Endothelial cell of umbilical vein (primary cell): Measurements from ENCODE around the gene KRTAP22-1. TPM values are rescaled to one million over a fixed set of nuclear protein-coding genes. Genes with fewer than 3 reads are reported as not detected.

Experiments
- BruUV-seq: library from RNA; stranded (reverse); fragments of 400-500 nt; replicated peaks from 2 replicates; lab custom pipeline; 2021; lab: Mats Ljungman, UMichigan
- CTCF ChIA-PET: fragments of 300-600, 350-600 bp; sonication (Branson Sonifier 250); formaldehyde crosslinking; loops from one replicate; lab custom pipeline; 2021; ENCODE audit warnings: antibody characterized with exemption, inconsistent platforms; lab: Charles Lee
- POLR2A ChIA-PET: fragments of 300-600, 350-600 bp; sonication (Branson Sonifier 250); formaldehyde crosslinking; loops from one replicate; lab custom pipeline; 2021; ENCODE audit warnings: antibody characterized with exemption, inconsistent platforms; lab: Charles Lee
- DNase-seq: peaks from one replicate; pipeline ENCODE4 v3.0.0-alpha.2; 2011; ENCODE audit warnings: low read depth, low spot score
- FAIRE-seq: peaks from 2 replicates; lab custom pipeline; 2011; peaks lifted over from hg19 to GRCh38; lab: Jason Lieb, UNC
- H2AFZ ChIP-seq: 2 replicates; pipeline ENCODE4 v1.6.0; 2012; ENCODE audit warnings: low read depth, low read length, control low read depth, inconsistent platforms
- H3K27ac ChIP-seq: 2 replicates; pipeline ENCODE4 v1.5.1; 2011; ENCODE audit warnings: low read depth, mild to moderate bottlenecking, control low read depth, low read length, moderate library complexity; ENCODE audit not compliant: insufficient read depth
- H3K27me3 ChIP-seq, 2 experiments: 2 replicates each; pipeline versions ENCODE4 v1.6.0 to v1.6.1; 2011; ENCODE audit warnings: low read length in 2 of 2, mixed read lengths in 1 of 2; ENCODE audit not compliant: control insufficient read depth in 2 of 2, insufficient read depth in 2 of 2
- H3K36me3 ChIP-seq, 2 experiments: 2 replicates in 1 of 2; 3 replicates in 1 of 2; pipeline ENCODE4 v1.5.1; 2011; ENCODE audit warnings: low read length in 2 of 2, mild to moderate bottlenecking in 1 of 2, moderate library complexity in 1 of 2; ENCODE audit not compliant: control insufficient read depth in 2 of 2, insufficient read depth in 2 of 2; ENCODE audit errors: extremely low read depth in 1 of 2
- H3K4me1 ChIP-seq: 3 replicates; pipeline ENCODE4 v1.5.1; 2011; ENCODE audit warnings: mild to moderate bottlenecking, low read length; ENCODE audit not compliant: control insufficient read depth, insufficient read depth; ENCODE audit errors: extremely low read depth
- H3K4me2 ChIP-seq: 2 replicates; pipeline ENCODE4 v1.6.1; 2011; ENCODE audit warnings: low read length, control low read depth, mixed read lengths; ENCODE audit not compliant: insufficient read depth
- H3K4me3 ChIP-seq, 3 experiments: fragments of 200-600 bp in 1 of 3; sonication (generic), shearing (Covaris generic) in 1 of 3; replicated peaks in 1 of 3; 2 replicates each; pipeline ENCODE4 v1.5.1; 2011 to 2016; ENCODE audit warnings: control low read depth in 3 of 3, low read length in 3 of 3, mild to moderate bottlenecking in 2 of 3, inconsistent platforms in 1 of 3, low read depth in 1 of 3, moderate library complexity in 1 of 3; ENCODE audit not compliant: insufficient read depth in 1 of 3
- H3K79me2 ChIP-seq: 2 replicates; pipeline ENCODE4 v1.6.0; 2012; ENCODE audit warnings: low read length, inconsistent platforms; ENCODE audit not compliant: control insufficient read depth, insufficient read depth
- H3K9ac ChIP-seq: replicated peaks from 2 replicates; pipeline ENCODE3; 2011; ENCODE audit warnings: low read length, control low read depth; ENCODE audit not compliant: insufficient read depth; ENCODE audit errors: extremely low read depth
- H3K9me1 ChIP-seq: replicated peaks from 3 replicates; pipeline ENCODE4 v1.6.0; 2011; ENCODE audit warnings: mild to moderate bottlenecking, low read length; ENCODE audit not compliant: control insufficient read depth, insufficient read depth; ENCODE audit errors: extremely low read depth
- H3K9me3 ChIP-seq: replicated peaks from 2 replicates; pipeline ENCODE4 v1.5.1; 2012; ENCODE audit warnings: low read length, inconsistent platforms; ENCODE audit not compliant: control insufficient read depth, insufficient read depth
- H4K20me1 ChIP-seq: replicated peaks from 2 replicates; pipeline ENCODE3; 2011; ENCODE audit warnings: mild to moderate bottlenecking, low read length; ENCODE audit not compliant: control insufficient read depth, insufficient read depth; ENCODE audit errors: extremely low read depth
- EZH2 ChIP-seq: IDR thresholded peaks from 2 replicates; pipeline ENCODE4 v1.6.1; 2012; ENCODE audit warnings: borderline replicate concordance, low read depth, mild to moderate bottlenecking, moderate library complexity, low read length, inconsistent platforms; ENCODE audit not compliant: severe bottlenecking
- FOS ChIP-seq: IDR thresholded peaks from 2 replicates; pipeline ENCODE4 v1.6.1; 2011; ENCODE audit warnings: mild to moderate bottlenecking, low read length, moderate library complexity, borderline replicate concordance; ENCODE audit not compliant: insufficient read depth
- GATA2 ChIP-seq: IDR thresholded peaks from 2 replicates; pipeline ENCODE4 v1.7.0; 2011; ENCODE audit warnings: low read depth, mild to moderate bottlenecking, moderate library complexity, mixed read lengths, low read length; ENCODE audit not compliant: insufficient read length, insufficient read depth
- JUN ChIP-seq: IDR thresholded peaks from 2 replicates; pipeline ENCODE4 v1.6.1; 2011; ENCODE audit warnings: borderline replicate concordance, low read depth; ENCODE audit not compliant: insufficient read length, insufficient read depth
- MYC ChIP-seq: IDR thresholded peaks from one replicate; pipeline ENCODE4 v1.6.1; 2011; ENCODE audit warnings: mild to moderate bottlenecking, low read depth, low read length
- POLR2A ChIP-seq: IDR thresholded peaks from 2 replicates; pipeline ENCODE4 v1.6.1; 2012; ENCODE audit warnings: low read depth, mild to moderate bottlenecking, control low read depth, low read length
- POLR2AphosphoS5 ChIP-seq: IDR thresholded peaks from 2 replicates; pipeline ENCODE4 v1.6.1; 2012; ENCODE audit warnings: low read depth, mild to moderate bottlenecking, control low read depth, low read length, moderate library complexity; ENCODE audit not compliant: insufficient read depth
- dilution Hi-C: fragments of 300-500 bp; cut with MboI; formaldehyde crosslinking; loops from one replicate; pipeline ENCODE4 v1.15.0; 2019; ENCODE audit warnings: low sequenced_read_pairs; ENCODE audit not compliant: extremely low pct_ligation_motif_present
- intact Hi-C: fragments of 100-400 bp; cut with micrococcal nuclease; formaldehyde crosslinking; loops from one replicate; pipeline ENCODE4 v1.10.0; 2022
- polyA plus RNA-seq, 4 experiments: library from polyadenylated mRNA; depleted of rRNA in 3 of 4; stranded (reverse) in 3 of 4; unstranded in 1 of 4; fragments of >200 nt; gene quantifications; 2 replicates each; pipeline versions ENCODE4 v1.2.1 to v1.2.3, GENCODE V29; 2011 to 2012; ENCODE audit warnings: missing spikeins in 1 of 4
- total RNA-seq: library from RNA; stranded (reverse); gene quantifications from 2 replicates; pipeline ENCODE4 v1.2.3, GENCODE V29; 2021
- TF ChIP-seq, protein P1 (sequence below), 2 donors: IDR thresholded peaks; 1 replicate in 1 of 2; 2 replicates in 1 of 2; pipeline ENCODE4 v1.5.1; 2011; ENCODE audit warnings: low read length in 2 of 2, mild to moderate bottlenecking in 2 of 2, moderate library complexity in 2 of 2, control low read depth in 1 of 2, inconsistent platforms in 1 of 2, low read depth in 1 of 2; ENCODE audit not compliant: insufficient read depth in 1 of 2; ENCODE audit errors: extremely low read depth in 1 of 2
- TF ChIP-seq, protein P2 (sequence below): IDR thresholded peaks from 2 replicates; pipeline ENCODE4 v1.6.1; 2011; ENCODE audit not compliant: insufficient read depth, insufficient read length

KRTAP22-1 gene
- total and polyA plus RNA-seq, 2 donors (not counting 3 experiments of a cell fraction or from before 2014, with no cell fraction given): not detected

DNA sequence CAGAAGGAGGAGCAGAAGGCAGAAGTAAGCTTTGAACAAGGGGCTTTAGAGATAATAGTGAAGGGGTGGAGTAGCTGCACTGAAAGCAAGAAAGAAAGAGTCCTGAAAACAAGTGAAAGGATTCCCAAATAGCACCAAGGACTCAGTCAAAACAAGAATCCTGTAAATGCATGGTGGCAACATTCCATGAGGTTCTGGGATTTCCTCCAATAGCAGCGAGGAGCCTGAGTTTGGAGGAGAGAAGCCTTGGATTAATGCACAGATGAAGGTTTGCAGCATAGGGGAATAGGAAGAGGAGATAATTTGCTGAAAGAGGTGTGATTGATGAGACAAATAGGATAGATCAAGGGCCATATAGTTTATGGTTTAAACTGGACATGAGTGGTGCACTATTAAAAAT, 21.5 kb upstream of the KRTAP22-1 start:
- intact Hi-C loops: no loop called here
- no peaks in the 10 kb centered on the region for H3K36me3 ChIP-seq

DNA sequence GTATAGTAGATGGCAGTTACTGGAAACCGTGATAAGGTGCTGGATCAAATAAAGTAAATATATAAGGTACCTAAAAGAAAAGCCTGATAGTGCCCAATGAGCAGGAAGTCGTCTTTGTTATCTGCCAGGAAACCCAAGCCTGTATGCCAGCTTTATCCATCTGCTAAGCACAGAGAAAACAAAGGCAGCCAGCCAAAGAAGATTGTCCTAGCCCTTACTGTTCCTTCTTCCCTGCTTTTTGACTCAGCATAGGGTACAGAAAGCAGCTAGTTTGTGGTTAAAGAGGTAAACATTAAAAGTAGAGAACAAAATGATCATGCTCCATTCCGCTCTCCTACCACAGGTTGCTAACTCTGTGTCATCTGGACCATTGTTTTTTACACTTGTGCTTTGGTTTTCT, 20.8 kb upstream of the KRTAP22-1 start:
- no peaks in the 10 kb centered on the region for H4K20me1 ChIP-seq
- BruUV-seq: no TSS peak
- ChIA-PET POLR2A (no interaction called here), CTCF (no interaction called here)
- no peak overlapping the region for H2AFZ ChIP-seq
- H3K4me2 ChIP-seq: no peak overlapping the region
- H3K9ac ChIP-seq: no peak overlapping the region
- no peaks in the 10 kb centered on the region for H3K27me3 ChIP-seq
- dilution Hi-C loops (no loop called here), intact Hi-C loops (no loop called here)
- no peak for DNase-seq
- H3K36me3 ChIP-seq: no peaks in the 10 kb centered on the region
- TF ChIP-seq, protein P1, sequence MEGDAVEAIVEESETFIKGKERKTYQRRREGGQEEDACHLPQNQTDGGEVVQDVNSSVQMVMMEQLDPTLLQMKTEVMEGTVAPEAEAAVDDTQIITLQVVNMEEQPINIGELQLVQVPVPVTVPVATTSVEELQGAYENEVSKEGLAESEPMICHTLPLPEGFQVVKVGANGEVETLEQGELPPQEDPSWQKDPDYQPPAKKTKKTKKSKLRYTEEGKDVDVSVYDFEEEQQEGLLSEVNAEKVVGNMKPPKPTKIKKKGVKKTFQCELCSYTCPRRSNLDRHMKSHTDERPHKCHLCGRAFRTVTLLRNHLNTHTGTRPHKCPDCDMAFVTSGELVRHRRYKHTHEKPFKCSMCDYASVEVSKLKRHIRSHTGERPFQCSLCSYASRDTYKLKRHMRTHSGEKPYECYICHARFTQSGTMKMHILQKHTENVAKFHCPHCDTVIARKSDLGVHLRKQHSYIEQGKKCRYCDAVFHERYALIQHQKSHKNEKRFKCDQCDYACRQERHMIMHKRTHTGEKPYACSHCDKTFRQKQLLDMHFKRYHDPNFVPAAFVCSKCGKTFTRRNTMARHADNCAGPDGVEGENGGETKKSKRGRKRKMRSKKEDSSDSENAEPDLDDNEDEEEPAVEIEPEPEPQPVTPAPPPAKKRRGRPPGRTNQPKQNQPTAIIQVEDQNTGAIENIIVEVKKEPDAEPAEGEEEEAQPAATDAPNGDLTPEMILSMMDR (IDR thresholded peaks at IDR 0.05; ENCODE audit: extremely low read depth in 1 of 2, insufficient read depth in 1 of 2, low read depth in 1 of 2, low read length in 2 of 2): no peak
- TF ChIP-seq EZH2 (no peak), JUN (no peak), FOS (no peak), POLR2A (no peak), MYC (no peak), GATA2 (no peak), POLR2AphosphoS5 (no peak)
- TF ChIP-seq, protein P2, sequence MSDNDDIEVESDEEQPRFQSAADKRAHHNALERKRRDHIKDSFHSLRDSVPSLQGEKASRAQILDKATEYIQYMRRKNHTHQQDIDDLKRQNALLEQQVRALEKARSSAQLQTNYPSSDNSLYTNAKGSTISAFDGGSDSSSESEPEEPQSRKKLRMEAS: no peak
- no peak overlapping the region for H3K4me3 ChIP-seq
- H3K27ac ChIP-seq: no peak overlapping the region
- no peaks in the 10 kb centered on the region for H3K9me1 ChIP-seq
- no peak for FAIRE-seq
- no peaks in the 10 kb centered on the region for H3K4me1 ChIP-seq
- no peaks in the 10 kb centered on the region for H3K79me2 ChIP-seq
- H3K9me3 ChIP-seq: no peaks in the 10 kb centered on the region

More for the DNA sequence above, 21.5 kb upstream of the KRTAP22-1 start:
- POLR2A ChIA-PET: no interaction called here
- H3K27me3 ChIP-seq: no peaks in the 10 kb centered on the region
- no peak overlapping the region for H3K4me3 ChIP-seq
- H3K79me2 ChIP-seq: no peaks in the 10 kb centered on the region
- no peak for TF ChIP-seq EZH2
- FAIRE-seq (no peak), DNase-seq (no peak)
- no peaks in the 10 kb centered on the region for H3K9me1 ChIP-seq
- no peak overlapping the region for H3K4me2 ChIP-seq
- H3K4me1 ChIP-seq: no peaks in the 10 kb centered on the region
- no peak overlapping the region for H2AFZ ChIP-seq
- H3K9ac ChIP-seq: no peak overlapping the region
- CTCF ChIA-PET: no interaction called here
- dilution Hi-C loops: no loop called here
- no peaks in the 10 kb centered on the region for H4K20me1 ChIP-seq
- BruUV-seq: no TSS peak
- H3K27ac ChIP-seq: no peak overlapping the region
- H3K9me3 ChIP-seq: no peaks in the 10 kb centered on the region
